NB4 (cell line): Measurements from ENCODE around the gene SRGAP1.

Experiments used
- DNase-seq: peaks from one replicate; pipeline ENCODE4 v3.0.0; 2010; ENCODE audit warnings: low read depth
- H3K4me3 ChIP-seq: one replicate; pipeline ENCODE4 v1.5.1; 2011; ENCODE audit warnings: mild to moderate bottlenecking, low read depth, low read length, moderate library complexity
- CTCF ChIP-seq: IDR thresholded peaks from one replicate; pipeline ENCODE4 v1.5.1; 2012; ENCODE audit warnings: low read depth, low read length
- MAX ChIP-seq: IDR thresholded peaks from 2 replicates; pipeline ENCODE4 v1.6.1; 2011; ENCODE audit warnings: low read depth, low read length
- MYC ChIP-seq: IDR thresholded peaks from 2 replicates; pipeline ENCODE4 v1.6.1; 2011; ENCODE audit warnings: low read depth, low read length
- POLR2A ChIP-seq: IDR thresholded peaks from 2 replicates; pipeline ENCODE4 v1.6.1; 2011; ENCODE audit warnings: mild to moderate bottlenecking; ENCODE audit not compliant: insufficient read length; ENCODE audit errors: extremely low read depth

The SRGAP1 gene

GRCh38 chr12:63905544-63905943, 61.0 kb downstream of the SRGAP1 start:
- H3K4me3 ChIP-seq, result no peak overlapping the region
- TF ChIP-seq MAX, result no peak
- TF ChIP-seq MYC, result no peak
- no peak for TF ChIP-seq CTCF
- TF ChIP-seq POLR2A, result no peak
- peak; percentile 41 for DNase-seq

GRCh38 chr12:63906876-63907275, 62.4 kb downstream of the SRGAP1 start:
- DNase-seq, result no peak
- no peak for TF ChIP-seq CTCF
- no peak for TF ChIP-seq MAX
- no peak for TF ChIP-seq POLR2A
- no peak for TF ChIP-seq MYC
- H3K4me3 ChIP-seq, result no peak overlapping the region

- no peak overlapping the region for H3K4me3 ChIP-seq
- TF ChIP-seq POLR2A (no peak), MAX (no peak)
- DNase-seq, result no peak
Measured at GRCh38 chr12:63907561-63907960, 63.1 kb downstream of the SRGAP1 start.

- no peak overlapping the region for H3K4me3 ChIP-seq
- TF ChIP-seq MYC (no peak), MAX (no peak), CTCF (no peak), POLR2A (no peak)
- DNase-seq, result no peak
Measured at GRCh38 chr12:63909746-63910145, 65.2 kb downstream of the SRGAP1 start.

GRCh38 chr12:63911341-63911740, 66.8 kb downstream of the SRGAP1 start:
- DNase-seq, result no peak
- no peak overlapping the region for H3K4me3 ChIP-seq
- TF ChIP-seq MYC (no peak), MAX (no peak), CTCF (no peak), POLR2A (no peak)

- DNase-seq, result peak; percentile 38
- H3K4me3 ChIP-seq, result no peak overlapping the region
- TF ChIP-seq MAX (no peak), CTCF (no peak), POLR2A (no peak), MYC (no peak)
Measured at GRCh38 chr12:63912651-63913050, 68.2 kb downstream of the SRGAP1 start.
